Measurements from ENCODE around the gene CSGALNACT2. TPM values are rescaled to one million over a fixed set of nuclear protein-coding genes. Genes with fewer than 3 reads are reported as not detected.
A peak's percentile ranks its signal among the peaks of the same experiment; 100 is the strongest.

CSGALNACT2 gene
- total RNA-seq, 1 experiment from 2014 or later: 5.1 TPM

GRCh38 chr10:43194266-43194665 lies 56.0 kb downstream of the CSGALNACT2 start:
- Mint-ChIP-seq H3K4me3 (no peak overlapping the region), H3K9me3 (no peaks in the 10 kb centered on the region; the same call in 1 of the 2 replicates), H3K27me3 (ENCODE audit: low read depth) (no peaks in the 10 kb centered on the region), H3K27ac (peak overlapping the region; percentile 63; the same call in 1 of the 2 replicates), H3K36me3 (peaks cover 35% of the 10 kb centered on the region), H3K4me1 (peaks cover 5% of the 10 kb centered on the region)
- ATAC-seq: no peak
- CTCF ChIA-PET: interaction anchor here (0.5 to 3.4 kb wide), 6 partner anchors 8 to 367 kb away, joined by 3 to 36 read pairs (median 4); no protein-coding TSS in a partner anchor
- DNase-seq (ENCODE audit: low spot score): no peak
- TF ChIP-seq ZNF263 (CRISPR knock-in tag; IDR thresholded peaks at IDR 0.05; ENCODE audit: low read depth) (no peak), ZNF416 (CRISPR knock-in tag; IDR thresholded peaks at IDR 0.05) (no peak), ZNF671 (CRISPR knock-in tag; IDR thresholded peaks at IDR 0.05) (no peak), JAZF1 (CRISPR knock-in tag; IDR thresholded peaks at IDR 0.05) (no peak), ZNF423 (CRISPR knock-in tag; IDR thresholded peaks at IDR 0.05) (no peak), ZMAT4 (CRISPR knock-in tag; IDR thresholded peaks at IDR 0.05) (no peak), RORB (CRISPR knock-in tag; IDR thresholded peaks at IDR 0.05) (no peak)
- TF ChIP-seq, protein P1, sequence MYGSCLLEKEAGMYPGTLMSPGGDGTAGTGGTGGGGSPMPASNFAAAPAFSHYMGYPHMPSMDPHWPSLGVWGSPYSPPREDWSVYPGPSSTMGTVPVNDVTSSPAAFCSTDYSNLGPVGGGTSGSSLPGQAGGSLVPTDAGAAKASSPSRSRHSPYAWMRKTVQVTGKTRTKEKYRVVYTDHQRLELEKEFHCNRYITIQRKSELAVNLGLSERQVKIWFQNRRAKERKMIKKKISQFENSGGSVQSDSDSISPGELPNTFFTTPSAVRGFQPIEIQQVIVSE (CRISPR knock-in tag; IDR thresholded peaks at IDR 0.05; ENCODE audit: borderline replicate concordance): no peak
- TF ChIP-seq, protein P2, sequence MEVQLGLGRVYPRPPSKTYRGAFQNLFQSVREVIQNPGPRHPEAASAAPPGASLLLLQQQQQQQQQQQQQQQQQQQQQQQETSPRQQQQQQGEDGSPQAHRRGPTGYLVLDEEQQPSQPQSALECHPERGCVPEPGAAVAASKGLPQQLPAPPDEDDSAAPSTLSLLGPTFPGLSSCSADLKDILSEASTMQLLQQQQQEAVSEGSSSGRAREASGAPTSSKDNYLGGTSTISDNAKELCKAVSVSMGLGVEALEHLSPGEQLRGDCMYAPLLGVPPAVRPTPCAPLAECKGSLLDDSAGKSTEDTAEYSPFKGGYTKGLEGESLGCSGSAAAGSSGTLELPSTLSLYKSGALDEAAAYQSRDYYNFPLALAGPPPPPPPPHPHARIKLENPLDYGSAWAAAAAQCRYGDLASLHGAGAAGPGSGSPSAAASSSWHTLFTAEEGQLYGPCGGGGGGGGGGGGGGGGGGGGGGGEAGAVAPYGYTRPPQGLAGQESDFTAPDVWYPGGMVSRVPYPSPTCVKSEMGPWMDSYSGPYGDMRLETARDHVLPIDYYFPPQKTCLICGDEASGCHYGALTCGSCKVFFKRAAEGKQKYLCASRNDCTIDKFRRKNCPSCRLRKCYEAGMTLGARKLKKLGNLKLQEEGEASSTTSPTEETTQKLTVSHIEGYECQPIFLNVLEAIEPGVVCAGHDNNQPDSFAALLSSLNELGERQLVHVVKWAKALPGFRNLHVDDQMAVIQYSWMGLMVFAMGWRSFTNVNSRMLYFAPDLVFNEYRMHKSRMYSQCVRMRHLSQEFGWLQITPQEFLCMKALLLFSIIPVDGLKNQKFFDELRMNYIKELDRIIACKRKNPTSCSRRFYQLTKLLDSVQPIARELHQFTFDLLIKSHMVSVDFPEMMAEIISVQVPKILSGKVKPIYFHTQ (CRISPR knock-in tag; IDR thresholded peaks at IDR 0.05): no peak
- POLR2A ChIA-PET: no interaction called here

GRCh38 chr10:43194859-43195258 lies 56.6 kb downstream of the CSGALNACT2 start:
- H3K4me3 Mint-ChIP-seq: no peak overlapping the region
- DNase-seq (ENCODE audit: low spot score) (no peak), ATAC-seq (no peak)
- peaks cover 5% of the 10 kb centered on the region for H3K4me1 Mint-ChIP-seq
- ChIA-PET POLR2A (no interaction called here), CTCF (interaction anchor here (1.1 to 1.7 kb wide), 2 partner anchors 36 to 368 kb away, joined by 3 read pairs; no protein-coding TSS in a partner anchor)
- H3K27me3 Mint-ChIP-seq (ENCODE audit: low read depth): no peaks in the 10 kb centered on the region
- no peaks in the 10 kb centered on the region; the same call in 1 of the 2 replicates for H3K9me3 Mint-ChIP-seq
- no peak overlapping the region for H3K27ac Mint-ChIP-seq
- H3K36me3 Mint-ChIP-seq: peaks cover 41% of the 10 kb centered on the region
- TF ChIP-seq NFATC4 (CRISPR knock-in tag; IDR thresholded peaks at IDR 0.05) (no peak), IRF1 (CRISPR knock-in tag; IDR thresholded peaks at IDR 0.05) (no peak), PRDM15 (CRISPR knock-in tag; IDR thresholded peaks at IDR 0.05) (no peak), ZNF121 (CRISPR knock-in tag; IDR thresholded peaks at IDR 0.05) (no peak), SOX15 (CRISPR knock-in tag; IDR thresholded peaks at IDR 0.05) (no peak), GTF2I (CRISPR knock-in tag; conservative IDR thresholded peaks at IDR 0.05) (no peak), EMX1 (CRISPR knock-in tag; IDR thresholded peaks at IDR 0.05) (no peak), ZBTB43 (CRISPR knock-in tag; IDR thresholded peaks at IDR 0.05) (no peak), PREB (CRISPR knock-in tag; IDR thresholded peaks at IDR 0.05; ENCODE audit: borderline replicate concordance) (no peak), SMAD4 (CRISPR knock-in tag; IDR thresholded peaks at IDR 0.05) (no peak)
- TF ChIP-seq, protein P3, sequence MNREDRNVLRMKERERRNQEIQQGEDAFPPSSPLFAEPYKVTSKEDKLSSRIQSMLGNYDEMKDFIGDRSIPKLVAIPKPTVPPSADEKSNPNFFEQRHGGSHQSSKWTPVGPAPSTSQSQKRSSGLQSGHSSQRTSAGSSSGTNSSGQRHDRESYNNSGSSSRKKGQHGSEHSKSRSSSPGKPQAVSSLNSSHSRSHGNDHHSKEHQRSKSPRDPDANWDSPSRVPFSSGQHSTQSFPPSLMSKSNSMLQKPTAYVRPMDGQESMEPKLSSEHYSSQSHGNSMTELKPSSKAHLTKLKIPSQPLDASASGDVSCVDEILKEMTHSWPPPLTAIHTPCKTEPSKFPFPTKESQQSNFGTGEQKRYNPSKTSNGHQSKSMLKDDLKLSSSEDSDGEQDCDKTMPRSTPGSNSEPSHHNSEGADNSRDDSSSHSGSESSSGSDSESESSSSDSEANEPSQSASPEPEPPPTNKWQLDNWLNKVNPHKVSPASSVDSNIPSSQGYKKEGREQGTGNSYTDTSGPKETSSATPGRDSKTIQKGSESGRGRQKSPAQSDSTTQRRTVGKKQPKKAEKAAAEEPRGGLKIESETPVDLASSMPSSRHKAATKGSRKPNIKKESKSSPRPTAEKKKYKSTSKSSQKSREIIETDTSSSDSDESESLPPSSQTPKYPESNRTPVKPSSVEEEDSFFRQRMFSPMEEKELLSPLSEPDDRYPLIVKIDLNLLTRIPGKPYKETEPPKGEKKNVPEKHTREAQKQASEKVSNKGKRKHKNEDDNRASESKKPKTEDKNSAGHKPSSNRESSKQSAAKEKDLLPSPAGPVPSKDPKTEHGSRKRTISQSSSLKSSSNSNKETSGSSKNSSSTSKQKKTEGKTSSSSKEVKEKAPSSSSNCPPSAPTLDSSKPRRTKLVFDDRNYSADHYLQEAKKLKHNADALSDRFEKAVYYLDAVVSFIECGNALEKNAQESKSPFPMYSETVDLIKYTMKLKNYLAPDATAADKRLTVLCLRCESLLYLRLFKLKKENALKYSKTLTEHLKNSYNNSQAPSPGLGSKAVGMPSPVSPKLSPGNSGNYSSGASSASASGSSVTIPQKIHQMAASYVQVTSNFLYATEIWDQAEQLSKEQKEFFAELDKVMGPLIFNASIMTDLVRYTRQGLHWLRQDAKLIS (CRISPR knock-in tag; IDR thresholded peaks at IDR 0.05; ENCODE audit: borderline replicate concordance): no peak
- TF ChIP-seq, protein P1 (CRISPR knock-in tag; IDR thresholded peaks at IDR 0.05; ENCODE audit: borderline replicate concordance): no peak
